SK-N-MC (cell line): ENCODE data around the gene NEXN.

Experiments used
- EZH2 ChIP-seq: fragments of 200-600 bp; sonication (generic); IDR thresholded peaks from one replicate; pipeline ENCODE4 v1.6.1; 2017; ENCODE audit warnings: antibody characterized with exemption
- POLR2AphosphoS5 ChIP-seq: IDR thresholded peaks from 2 replicates; pipeline ENCODE4 v1.6.1; 2012; ENCODE audit warnings: mild to moderate bottlenecking, low read depth, low read length, borderline replicate concordance

- no peak for TF ChIP-seq POLR2AphosphoS5
- no peak for TF ChIP-seq EZH2
These were observed 11.4 kb downstream of the NEXN start for GRCh38 chr1:77899647-77900320.
